Islet of Langerhans (tissue), 1 donor: Measurements from ENCODE around the gene EHBP1L1.

Experiments
- FAIRE-seq: peaks from one replicate; lab custom pipeline; 2011; peaks lifted over from hg19 to GRCh38; lab: Jason Lieb, UNC

EHBP1L1 gene

GRCh38 chr11:65617136-65617850 lies 41.4 kb downstream of the EHBP1L1 start:
- no peak for FAIRE-seq

GRCh38 chr11:65617990-65618751 lies 42.3 kb downstream of the EHBP1L1 start:
- FAIRE-seq: no peak

GRCh38 chr11:65618763-65619162 lies 42.9 kb downstream of the EHBP1L1 start:
- FAIRE-seq: no peak

GRCh38 chr11:65619281-65619928 lies 43.6 kb downstream of the EHBP1L1 start:
- FAIRE-seq: no peak

- FAIRE-seq: no peak
Observed at GRCh38 chr11:65620666-65621065, 44.8 kb downstream of the EHBP1L1 start.

GRCh38 chr11:65621460-65621859 lies 45.6 kb downstream of the EHBP1L1 start:
- FAIRE-seq: no peak

- FAIRE-seq: no peak
Observed at GRCh38 chr11:65622011-65622410, 46.2 kb downstream of the EHBP1L1 start.

GRCh38 chr11:65623177-65623576 lies 47.3 kb downstream of the EHBP1L1 start:
- FAIRE-seq: no peak

- FAIRE-seq: no peak
Observed at GRCh38 chr11:65623852-65624616, 48.2 kb downstream of the EHBP1L1 start.

GRCh38 chr11:65624931-65625627 lies 49.2 kb downstream of the EHBP1L1 start:
- no peak for FAIRE-seq

GRCh38 chr11:65625628-65626342 lies 49.9 kb downstream of the EHBP1L1 start:
- no peak for FAIRE-seq

- no peak for FAIRE-seq
Observed at GRCh38 chr11:65627202-65627601, 51.3 kb downstream of the EHBP1L1 start.

- no peak for FAIRE-seq
Observed at GRCh38 chr11:65629579-65629978, 53.7 kb downstream of the EHBP1L1 start.

GRCh38 chr11:65630215-65630614 lies 54.4 kb downstream of the EHBP1L1 start:
- no peak for FAIRE-seq

- no peak for FAIRE-seq
Observed at GRCh38 chr11:65633390-65634108, 57.7 kb downstream of the EHBP1L1 start.

- FAIRE-seq: no peak
Observed at GRCh38 chr11:65634109-65634436, 58.2 kb downstream of the EHBP1L1 start.

- FAIRE-seq: no peak
Observed at GRCh38 chr11:65634440-65634839, 58.6 kb downstream of the EHBP1L1 start.

- no peak for FAIRE-seq
Observed at GRCh38 chr11:65634905-65635731, 59.3 kb downstream of the EHBP1L1 start.

- FAIRE-seq: no peak
Observed at GRCh38 chr11:65636108-65637031, 60.5 kb downstream of the EHBP1L1 start.
